Adrenal gland (tissue), 5 donors: Measurements from ENCODE around the gene STON2.

Source experiments
- CTCF ChIP-seq, 6 experiments: fragments of 450-650 bp in 4 of 6; fragments of 200-600 bp in 2 of 6; sonication (generic) in 1 of 6; IDR thresholded peaks; 1 replicate in 5 of 6; 2 replicates in 1 of 6; pipeline versions ENCODE4 v1.5.1 to v1.8.0; 2016 to 2021; ENCODE audit warnings: antibody characterized with exemption in 6 of 6, mild to moderate bottlenecking in 2 of 6, moderate library complexity in 1 of 6
- POLR2A ChIP-seq, 2 donors: fragments of 450-650 bp; IDR thresholded peaks; one replicate each; pipeline ENCODE4 v1.6.1; 2017; ENCODE audit warnings: antibody characterized with exemption in 2 of 2, mild to moderate bottlenecking in 2 of 2, moderate library complexity in 1 of 2
- donor health status: DM: no; HTN: no; CAD: no.

- TF ChIP-seq CTCF (IDR thresholded peaks at IDR 0.05) (peak; percentile 57 to 89 (median 86)), POLR2A (IDR thresholded peaks at IDR 0.05) (no peak)
Observed at GRCh38 chr14:81269100-81269978, 130.8 kb downstream of the STON2 start.
